ENCODE results near the gene ETV4.
A peak's percentile ranks its signal among the peaks of the same experiment; 100 is the strongest.
"Not testable (repeated sequence)": the region's sequence is repeated elsewhere in the genome, so short reads cannot be mapped to it uniquely, and the experiment has no call there.

Gene ETV4

GRCh38 chr17:43517161-43517560, 29.0 kb downstream of the ETV4 start:
- Histone ChIP-seq H3K9ac (ENCODE audit: low read depth in 1 of 2, low read length in 2 of 2) (no peak overlapping the region), H3K4me3 (ENCODE audit: low read depth in 1 of 2, low read length in 2 of 2) (no peak overlapping the region), H3K27me3 (ENCODE audit: control insufficient read depth in 1 of 2, insufficient read depth in 2 of 2, low read length in 2 of 2) (no peaks in the 10 kb centered on the region), H3K27ac (ENCODE audit: low read depth, low read length) (no peak overlapping the region), H3K9me3 (ENCODE audit: control insufficient read depth in 1 of 2, low read length in 2 of 2) (no peaks in the 10 kb centered on the region), H3K4me1 (ENCODE audit: control insufficient read depth in 1 of 2, insufficient read depth in 2 of 2, low read length in 2 of 2) (peaks cover 12 to 19% of the 10 kb centered on the region in 2 donors), H3K36me3 (ENCODE audit: control insufficient read depth in 1 of 2, insufficient read depth in 2 of 2, low read length in 2 of 2) (peaks cover 45 to 74% of the 10 kb centered on the region in 2 donors)

GRCh38 chr17:43515656-43516055, 30.5 kb downstream of the ETV4 start:
- H3K4me3 ChIP-seq (ENCODE audit: low read depth in 1 of 2, low read length in 2 of 2), result no peak overlapping the region
- H3K9me3 ChIP-seq (ENCODE audit: control insufficient read depth in 1 of 2, low read length in 2 of 2), result no peaks in the 10 kb centered on the region
- no peak overlapping the region for H3K9ac ChIP-seq (ENCODE audit: low read depth in 1 of 2, low read length in 2 of 2)
- no peak overlapping the region for H3K27ac ChIP-seq (ENCODE audit: low read depth, low read length)
- peaks cover 12 to 19% of the 10 kb centered on the region in 2 donors for H3K4me1 ChIP-seq (ENCODE audit: control insufficient read depth in 1 of 2, insufficient read depth in 2 of 2, low read length in 2 of 2)
- H3K27me3 ChIP-seq (ENCODE audit: control insufficient read depth in 1 of 2, insufficient read depth in 2 of 2, low read length in 2 of 2), result no peaks in the 10 kb centered on the region
- peaks cover 32 to 63% of the 10 kb centered on the region in 2 donors for H3K36me3 ChIP-seq (ENCODE audit: control insufficient read depth in 1 of 2, insufficient read depth in 2 of 2, low read length in 2 of 2)

GRCh38 chr17:43511199-43511598, 34.9 kb downstream of the ETV4 start:
- peaks cover 33 to 63% of the 10 kb centered on the region in 2 donors for H3K36me3 ChIP-seq (ENCODE audit: control insufficient read depth in 1 of 2, insufficient read depth in 2 of 2, low read length in 2 of 2)

GRCh38 chr17:43509440-43509839, 36.7 kb downstream of the ETV4 start:
- not testable (repeated sequence) for H3K9me3 ChIP-seq (ENCODE audit: control insufficient read depth in 1 of 2, low read length in 2 of 2); H3K27me3 ChIP-seq (ENCODE audit: control insufficient read depth in 1 of 2, insufficient read depth in 2 of 2, low read length in 2 of 2); H3K27ac ChIP-seq (ENCODE audit: low read depth, low read length); H3K4me1 ChIP-seq (ENCODE audit: control insufficient read depth in 1 of 2, insufficient read depth in 2 of 2, low read length in 2 of 2); H3K9ac ChIP-seq (ENCODE audit: low read depth in 1 of 2, low read length in 2 of 2); H3K4me3 ChIP-seq (ENCODE audit: low read depth in 1 of 2, low read length in 2 of 2)
- H3K36me3 ChIP-seq (ENCODE audit: control insufficient read depth in 1 of 2, insufficient read depth in 2 of 2, low read length in 2 of 2), result peaks cover 45 to 73% of the 10 kb centered on the region in 2 donors

More at GRCh38 chr17:43511199-43511598, 34.9 kb downstream of the ETV4 start:
- H3K4me1 ChIP-seq (ENCODE audit: control insufficient read depth in 1 of 2, insufficient read depth in 2 of 2, low read length in 2 of 2); H3K27ac ChIP-seq (ENCODE audit: low read depth, low read length); H3K9me3 ChIP-seq (ENCODE audit: control insufficient read depth in 1 of 2, low read length in 2 of 2); H3K4me3 ChIP-seq (ENCODE audit: low read depth in 1 of 2, low read length in 2 of 2); H3K9ac ChIP-seq (ENCODE audit: low read depth in 1 of 2, low read length in 2 of 2); H3K27me3 ChIP-seq (ENCODE audit: control insufficient read depth in 1 of 2, insufficient read depth in 2 of 2, low read length in 2 of 2): not testable (repeated sequence)

GRCh38 chr17:43490621-43491020, 55.5 kb downstream of the ETV4 start:
- peaks cover 36 to 50% of the 10 kb centered on the region in 2 donors for H3K36me3 ChIP-seq (ENCODE audit: control insufficient read depth in 1 of 2, insufficient read depth in 2 of 2, low read length in 2 of 2)
- H3K9me3 ChIP-seq (ENCODE audit: control insufficient read depth in 1 of 2, low read length in 2 of 2), result no peaks in the 10 kb centered on the region
- H3K4me3 ChIP-seq (ENCODE audit: low read depth in 1 of 2, low read length in 2 of 2), result no peak overlapping the region
- H3K27me3 ChIP-seq (ENCODE audit: control insufficient read depth in 1 of 2, insufficient read depth in 2 of 2, low read length in 2 of 2), result no peaks in the 10 kb centered on the region
- no peak overlapping the region for H3K9ac ChIP-seq (ENCODE audit: low read depth in 1 of 2, low read length in 2 of 2)
- peaks cover 10 to 12% of the 10 kb centered on the region in 2 donors for H3K4me1 ChIP-seq (ENCODE audit: control insufficient read depth in 1 of 2, insufficient read depth in 2 of 2, low read length in 2 of 2)
- no peak overlapping the region for H3K27ac ChIP-seq (ENCODE audit: low read depth, low read length)

GRCh38 chr17:43483674-43484551, 62.2 kb downstream of the ETV4 start, which contains the start of gene DHX8:
TSS of gene DHX8 (plus strand) at chr17:43483975. CDS start at chr17:43484038, 63 bp downstream.
- Histone ChIP-seq H3K27ac (ENCODE audit: low read depth, low read length) (peak within 1 kb of the TSS; percentile 59), H3K4me3 (ENCODE audit: low read depth in 1 of 2, low read length in 2 of 2) (peak within 1 kb of the TSS; percentile 96 to 99), H3K36me3 (ENCODE audit: control insufficient read depth in 1 of 2, insufficient read depth in 2 of 2, low read length in 2 of 2) (no peaks in the 10 kb centered on the region), H3K9me3 (ENCODE audit: control insufficient read depth in 1 of 2, low read length in 2 of 2) (no peaks in the 10 kb centered on the region), H3K9ac (ENCODE audit: low read depth in 1 of 2, low read length in 2 of 2) (peak within 1 kb of the TSS; percentile 85 to 88), H3K27me3 (ENCODE audit: control insufficient read depth in 1 of 2, insufficient read depth in 2 of 2, low read length in 2 of 2) (no peaks in the 10 kb centered on the region), H3K4me1 (ENCODE audit: control insufficient read depth in 1 of 2, insufficient read depth in 2 of 2, low read length in 2 of 2) (peaks cover 25 to 32% of the 10 kb centered on the region in 2 donors)

- no peak overlapping the region for H3K27ac ChIP-seq (ENCODE audit: low read depth, low read length)
- peaks cover 25 to 32% of the 10 kb centered on the region in 2 donors for H3K4me1 ChIP-seq (ENCODE audit: control insufficient read depth in 1 of 2, insufficient read depth in 2 of 2, low read length in 2 of 2)
Measured at GRCh38 chr17:43482103-43483012, 63.8 kb downstream of the ETV4 start.

GRCh38 chr17:43479948-43480347, 66.2 kb downstream of the ETV4 start:
- no peaks in the 10 kb centered on the region for H3K36me3 ChIP-seq (ENCODE audit: control insufficient read depth in 1 of 2, insufficient read depth in 2 of 2, low read length in 2 of 2)
- H3K9ac ChIP-seq (ENCODE audit: low read depth in 1 of 2, low read length in 2 of 2), result no peak overlapping the region
- no peaks in the 10 kb centered on the region for H3K27me3 ChIP-seq (ENCODE audit: control insufficient read depth in 1 of 2, insufficient read depth in 2 of 2, low read length in 2 of 2)
- no peaks in the 10 kb centered on the region for H3K9me3 ChIP-seq (ENCODE audit: control insufficient read depth in 1 of 2, low read length in 2 of 2)
- H3K27ac ChIP-seq (ENCODE audit: low read depth, low read length), result no peak overlapping the region
- no peak overlapping the region for H3K4me3 ChIP-seq (ENCODE audit: low read depth in 1 of 2, low read length in 2 of 2)
- peaks cover 13 to 16% of the 10 kb centered on the region in 2 donors for H3K4me1 ChIP-seq (ENCODE audit: control insufficient read depth in 1 of 2, insufficient read depth in 2 of 2, low read length in 2 of 2)

More at GRCh38 chr17:43482103-43483012, 63.8 kb downstream of the ETV4 start:
- Histone ChIP-seq H3K36me3 (ENCODE audit: control insufficient read depth in 1 of 2, insufficient read depth in 2 of 2, low read length in 2 of 2) (no peaks in the 10 kb centered on the region), H3K9me3 (ENCODE audit: control insufficient read depth in 1 of 2, low read length in 2 of 2) (no peaks in the 10 kb centered on the region), H3K4me3 (ENCODE audit: low read depth in 1 of 2, low read length in 2 of 2) (no peak overlapping the region), H3K27me3 (ENCODE audit: control insufficient read depth in 1 of 2, insufficient read depth in 2 of 2, low read length in 2 of 2) (no peaks in the 10 kb centered on the region), H3K9ac (ENCODE audit: low read depth in 1 of 2, low read length in 2 of 2) (peak overlapping the region in 1 of 2 donors; percentile 38)

All from duodenal mucosa (tissue), 2 donors.